Osteoblast (primary cell): ENCODE data around the gene PRSS48. TPM values are rescaled to one million over a fixed set of nuclear protein-coding genes. Genes with fewer than 3 reads are reported as not detected.
"Not testable (repeated sequence)": the region's sequence is repeated elsewhere in the genome, so short reads cannot be mapped to it uniquely, and the experiment has no call there.

ENCODE experiments used
- DNase-seq: peaks from one replicate; pipeline ENCODE4 v3.0.0; 2011; ENCODE audit warnings: low spot score, mixed read lengths; ENCODE audit not compliant: insufficient read length; ENCODE audit errors: missing footprints
- H2AFZ ChIP-seq: 2 replicates; pipeline ENCODE4 v1.6.0; 2011; ENCODE audit warnings: mild to moderate bottlenecking, low read length
- H3K27ac ChIP-seq: 2 replicates; pipeline ENCODE4 v1.5.1; 2011; ENCODE audit warnings: mild to moderate bottlenecking, low read depth, low read length, moderate library complexity
- H3K27me3 ChIP-seq: 2 replicates; pipeline ENCODE4 v1.6.0; 2012; ENCODE audit warnings: mild to moderate bottlenecking, control low read depth, inconsistent platforms, low read length, moderate library complexity; ENCODE audit not compliant: insufficient read depth
- H3K36me3 ChIP-seq: 2 replicates; pipeline ENCODE4 v1.5.1; 2011; ENCODE audit warnings: mild to moderate bottlenecking, low read length, control low read depth, moderate library complexity; ENCODE audit not compliant: insufficient read depth
- H3K4me1 ChIP-seq: 2 replicates; pipeline ENCODE4 v1.5.1; 2011; ENCODE audit warnings: mild to moderate bottlenecking, low read length, control low read depth, moderate library complexity; ENCODE audit not compliant: insufficient read depth
- H3K4me2 ChIP-seq: 2 replicates; pipeline ENCODE4 v1.6.0; 2011; ENCODE audit warnings: mild to moderate bottlenecking, low read length; ENCODE audit not compliant: insufficient read depth
- H3K4me3 ChIP-seq: fragments of 200-600 bp; sonication (generic); 3 replicates; pipeline ENCODE4 v1.5.1; 2012; ENCODE audit warnings: mild to moderate bottlenecking, low read length, inconsistent platforms; ENCODE audit not compliant: insufficient read depth
- H3K79me2 ChIP-seq: 2 replicates; pipeline ENCODE4 v1.6.0; 2012; ENCODE audit warnings: mild to moderate bottlenecking, low read length, control low read depth, inconsistent platforms; ENCODE audit not compliant: insufficient read depth
- H3K9me3 ChIP-seq: 2 replicates; pipeline ENCODE4 v1.5.1; 2011; ENCODE audit warnings: low read depth, low read length, control low read depth
- H4K20me1 ChIP-seq: 2 replicates; pipeline ENCODE4 v1.6.0; 2012; ENCODE audit warnings: mild to moderate bottlenecking, low read length, control low read depth; ENCODE audit not compliant: insufficient read depth
- total RNA-seq: library from RNA; depleted of rRNA; stranded (reverse); fragments of >200 nt; gene quantifications from 2 replicates; pipeline ENCODE4 v1.2.3, GENCODE V29; 2012
- TF ChIP-seq, protein P1 (sequence below): IDR thresholded peaks from 2 replicates; pipeline ENCODE4 v1.5.1; 2011; ENCODE audit warnings: mild to moderate bottlenecking, low read depth, low read length, moderate library complexity; ENCODE audit errors: extremely low read depth

PRSS48 gene
- total RNA-seq, 1 donor, result not detected

DNA sequence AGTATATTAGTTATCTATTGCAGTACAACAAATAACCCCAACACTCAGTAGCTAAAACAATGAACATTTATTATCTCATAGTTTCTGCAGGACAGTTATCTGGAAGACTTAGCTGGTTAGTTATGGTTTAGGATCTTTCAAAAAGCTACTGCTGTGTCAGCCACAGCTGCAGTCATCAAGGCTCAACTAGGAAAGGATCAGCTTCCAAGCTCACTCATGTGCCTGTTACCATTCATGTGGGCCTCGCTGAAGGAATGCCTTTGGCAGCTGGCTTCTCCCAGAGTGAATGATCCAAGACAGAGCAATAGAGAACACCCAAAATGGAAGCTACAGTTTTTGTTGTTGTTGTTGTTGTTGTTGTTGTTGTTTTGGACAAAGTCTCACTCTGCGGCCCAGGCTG lies 13.5 kb upstream of the PRSS48 start:
- H2AFZ ChIP-seq, result no peak overlapping the region

DNA sequence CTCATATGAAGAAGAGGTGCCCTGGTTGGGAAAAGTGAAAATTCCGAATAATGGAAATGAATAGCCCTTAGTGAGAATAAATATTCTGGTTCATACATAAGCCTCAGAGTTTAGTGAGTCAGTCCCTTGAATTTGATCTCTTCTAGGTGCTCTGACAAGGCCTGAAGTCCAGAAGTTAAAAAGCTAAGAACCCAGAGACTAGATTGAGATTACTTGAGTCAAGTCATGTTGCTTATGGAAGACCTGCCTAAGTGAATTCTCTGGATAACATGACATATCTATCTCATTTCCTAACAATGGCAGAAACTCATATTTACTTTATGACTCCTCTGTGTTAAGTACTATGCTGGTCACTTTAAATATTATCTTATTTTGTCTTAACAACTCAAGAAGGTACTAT lies 10.5 kb upstream of the PRSS48 start:
- no peaks in the 10 kb centered on the region for H3K79me2 ChIP-seq
- H3K4me2 ChIP-seq, result no peak overlapping the region
- no peaks in the 10 kb centered on the region for H3K9me3 ChIP-seq
- H3K27me3 ChIP-seq, result no peaks in the 10 kb centered on the region
- DNase-seq, result peak; percentile 69
- no peaks in the 10 kb centered on the region for H3K36me3 ChIP-seq
- no peaks in the 10 kb centered on the region for H3K4me1 ChIP-seq
- H2AFZ ChIP-seq, result no peak overlapping the region
- no peak overlapping the region for H3K27ac ChIP-seq
- TF ChIP-seq, protein P1, sequence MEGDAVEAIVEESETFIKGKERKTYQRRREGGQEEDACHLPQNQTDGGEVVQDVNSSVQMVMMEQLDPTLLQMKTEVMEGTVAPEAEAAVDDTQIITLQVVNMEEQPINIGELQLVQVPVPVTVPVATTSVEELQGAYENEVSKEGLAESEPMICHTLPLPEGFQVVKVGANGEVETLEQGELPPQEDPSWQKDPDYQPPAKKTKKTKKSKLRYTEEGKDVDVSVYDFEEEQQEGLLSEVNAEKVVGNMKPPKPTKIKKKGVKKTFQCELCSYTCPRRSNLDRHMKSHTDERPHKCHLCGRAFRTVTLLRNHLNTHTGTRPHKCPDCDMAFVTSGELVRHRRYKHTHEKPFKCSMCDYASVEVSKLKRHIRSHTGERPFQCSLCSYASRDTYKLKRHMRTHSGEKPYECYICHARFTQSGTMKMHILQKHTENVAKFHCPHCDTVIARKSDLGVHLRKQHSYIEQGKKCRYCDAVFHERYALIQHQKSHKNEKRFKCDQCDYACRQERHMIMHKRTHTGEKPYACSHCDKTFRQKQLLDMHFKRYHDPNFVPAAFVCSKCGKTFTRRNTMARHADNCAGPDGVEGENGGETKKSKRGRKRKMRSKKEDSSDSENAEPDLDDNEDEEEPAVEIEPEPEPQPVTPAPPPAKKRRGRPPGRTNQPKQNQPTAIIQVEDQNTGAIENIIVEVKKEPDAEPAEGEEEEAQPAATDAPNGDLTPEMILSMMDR, result no peak
- no peaks in the 10 kb centered on the region for H4K20me1 ChIP-seq
- H3K4me3 ChIP-seq, result no peak overlapping the region

More for the DNA sequence above, 13.5 kb upstream of the PRSS48 start:
- no peak overlapping the region for H3K4me3 ChIP-seq
- no peak for DNase-seq
- no peaks in the 10 kb centered on the region for H3K79me2 ChIP-seq
- no peak overlapping the region for H3K4me2 ChIP-seq
- H3K9me3 ChIP-seq, result no peaks in the 10 kb centered on the region
- TF ChIP-seq, protein P1, result no peak
- H3K27ac ChIP-seq, result no peak overlapping the region
- no peaks in the 10 kb centered on the region for H3K36me3 ChIP-seq
- H3K4me1 ChIP-seq, result no peaks in the 10 kb centered on the region
- H3K27me3 ChIP-seq, result no peaks in the 10 kb centered on the region
- no peaks in the 10 kb centered on the region for H4K20me1 ChIP-seq

DNA sequence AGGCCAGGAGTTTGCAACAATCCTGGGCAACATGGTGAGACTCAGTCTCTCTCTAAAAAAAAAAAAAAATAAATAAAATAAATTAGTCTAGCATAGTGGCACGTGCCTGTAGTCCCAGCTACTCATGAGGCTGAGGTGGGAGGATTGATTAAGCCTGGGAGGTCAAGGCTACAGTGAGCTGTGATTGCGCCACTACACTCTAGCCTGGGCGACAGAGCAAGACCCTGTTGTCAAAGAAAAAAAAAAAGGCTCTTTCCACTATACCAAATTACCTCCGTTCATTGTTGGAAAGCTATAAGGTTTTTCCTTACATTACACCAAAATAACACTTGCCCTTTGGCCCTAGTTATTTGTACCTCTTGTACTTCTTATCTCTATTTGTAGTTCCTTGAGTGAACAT lies 9.9 kb upstream of the PRSS48 start:
- no peaks in the 10 kb centered on the region for H3K27me3 ChIP-seq
- H3K4me3 ChIP-seq, result no peak overlapping the region
- no peaks in the 10 kb centered on the region for H3K36me3 ChIP-seq
- H3K4me2 ChIP-seq, result no peak overlapping the region
- TF ChIP-seq, protein P1, result no peak
- DNase-seq, result no peak
- no peak overlapping the region for H2AFZ ChIP-seq
- no peaks in the 10 kb centered on the region for H4K20me1 ChIP-seq
- no peaks in the 10 kb centered on the region for H3K79me2 ChIP-seq
- H3K4me1 ChIP-seq, result no peaks in the 10 kb centered on the region
- H3K27ac ChIP-seq, result no peak overlapping the region
- no peaks in the 10 kb centered on the region for H3K9me3 ChIP-seq

DNA sequence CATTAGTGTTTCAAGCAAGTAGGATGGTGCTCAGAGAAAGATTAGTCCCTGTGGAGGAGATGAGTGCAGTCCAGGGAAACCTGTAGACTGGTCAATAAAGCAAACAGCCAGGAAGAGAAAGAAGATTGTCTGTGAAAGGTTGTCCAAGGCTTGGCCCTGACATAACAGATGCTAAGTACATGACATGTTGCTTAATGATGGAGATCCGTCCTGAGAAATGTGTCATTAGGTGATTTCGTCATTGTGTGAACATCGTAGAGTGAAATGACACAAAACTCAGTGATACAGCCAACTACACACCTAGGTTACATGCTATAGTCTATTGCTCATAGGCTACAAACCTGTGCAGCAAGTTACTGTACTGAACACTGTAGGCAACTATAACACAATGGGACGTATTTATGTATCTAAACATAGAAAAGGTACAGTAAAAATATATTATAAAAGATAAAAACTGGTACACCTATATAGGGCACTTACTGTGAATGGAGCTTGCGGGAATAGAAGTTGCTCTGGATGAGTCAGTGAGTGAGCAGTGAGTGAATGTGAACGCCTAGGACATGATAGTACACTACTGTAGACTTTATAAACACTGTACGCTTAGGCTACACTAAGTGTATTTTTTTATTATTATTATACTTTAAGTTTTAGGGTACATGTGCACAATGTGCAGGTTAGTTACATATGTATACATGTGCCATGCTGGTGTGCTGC lies 9.0 kb upstream of the PRSS48 start:
- Histone ChIP-seq H4K20me1 (no peaks in the 10 kb centered on the region), H2AFZ (no peak overlapping the region), H3K79me2 (no peaks in the 10 kb centered on the region), H3K27me3 (no peaks in the 10 kb centered on the region), H3K4me1 (no peaks in the 10 kb centered on the region), H3K27ac (no peak overlapping the region), H3K4me3 (no peak overlapping the region), H3K9me3 (no peaks in the 10 kb centered on the region), H3K36me3 (no peaks in the 10 kb centered on the region), H3K4me2 (no peak overlapping the region)
- TF ChIP-seq, protein P1, result no peak
- DNase-seq, result no peak

DNA sequence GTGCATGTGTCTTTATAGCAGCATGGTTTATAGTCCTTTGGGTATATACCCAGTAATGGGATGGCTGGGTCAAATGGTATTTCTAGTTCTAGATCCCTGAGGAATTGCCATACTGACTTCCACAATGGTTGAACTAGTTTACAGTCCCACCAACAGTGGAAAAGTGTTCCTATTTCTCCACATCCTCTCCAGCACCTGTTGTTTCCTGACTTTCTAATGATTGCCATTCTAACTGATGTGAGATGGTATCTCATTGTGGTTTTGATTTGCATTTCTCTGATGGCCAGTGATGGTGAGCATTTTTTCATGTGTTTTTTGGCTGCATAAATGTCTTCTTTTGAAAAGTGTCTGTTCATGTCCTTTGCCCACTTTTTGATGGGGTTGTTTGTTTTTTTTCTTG lies 8.1 kb upstream of the PRSS48 start:
- H3K4me1 ChIP-seq, H3K9me3 ChIP-seq, H3K4me2 ChIP-seq, H4K20me1 ChIP-seq, H3K36me3 ChIP-seq, DNase-seq, H3K4me3 ChIP-seq, H2AFZ ChIP-seq, H3K27me3 ChIP-seq, H3K79me2 ChIP-seq, H3K27ac ChIP-seq: not testable (repeated sequence)
